NCI-H2227 (cell line): Measurements from ENCODE around the gene SLCO2B1.

Source experiments
- DNase-seq: peaks from one replicate; lab custom pipeline; 2025; ENCODE audit not compliant: unreplicated experiment; lab: John Stamatoyannopoulos, UW

The SLCO2B1 gene

GRCh38 chr11:75193271-75193670 lies 42.4 kb downstream of the SLCO2B1 start:
- DNase-seq = no peak

DNA sequence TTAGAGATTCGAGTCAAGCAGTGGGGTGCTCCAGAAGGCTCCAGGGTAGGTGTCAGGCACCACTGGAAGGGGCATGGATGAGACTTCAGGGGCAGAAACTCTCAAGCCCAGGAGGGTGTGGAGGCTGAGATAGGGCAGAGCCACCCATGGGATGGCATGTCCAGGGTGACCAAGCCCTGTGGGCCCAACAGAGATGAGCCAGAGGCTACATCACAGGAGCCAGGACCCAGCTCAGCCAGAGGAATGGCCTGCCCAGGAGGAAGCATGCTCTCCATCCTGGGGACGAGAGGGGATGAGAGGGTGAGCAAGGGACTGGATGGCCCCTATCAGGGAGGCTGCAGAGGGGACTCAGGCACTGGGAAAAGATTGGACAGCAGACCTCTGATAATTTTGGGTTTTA lies 42.8 kb downstream of the SLCO2B1 start:
- no peak for DNase-seq

DNA sequence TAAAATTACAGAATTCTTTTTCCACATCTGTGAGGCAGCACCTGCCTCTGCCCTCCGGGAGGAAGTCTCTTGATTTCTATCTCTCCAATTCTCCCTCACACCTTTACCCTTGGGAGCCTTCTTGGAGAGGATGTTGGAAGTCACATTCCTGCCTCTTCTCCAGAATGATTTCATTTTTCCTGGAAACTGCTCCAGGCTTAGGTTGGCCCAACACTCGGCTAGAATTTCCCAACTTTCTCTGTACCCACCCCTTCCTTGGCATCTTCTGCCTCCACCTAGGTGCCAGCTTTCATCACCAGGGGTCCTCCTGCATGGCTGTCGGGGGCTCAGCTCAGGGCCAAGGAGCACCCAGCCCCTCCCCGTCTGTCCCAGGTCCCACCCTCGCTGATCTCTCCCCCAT lies 43.2 kb downstream of the SLCO2B1 start:
- no peak for DNase-seq

- DNase-seq = no peak
Observed at GRCh38 chr11:75195167-75195962, 44.5 kb downstream of the SLCO2B1 start.

GRCh38 chr11:75196426-75196825 lies 45.5 kb downstream of the SLCO2B1 start:
- DNase-seq = no peak

DNA sequence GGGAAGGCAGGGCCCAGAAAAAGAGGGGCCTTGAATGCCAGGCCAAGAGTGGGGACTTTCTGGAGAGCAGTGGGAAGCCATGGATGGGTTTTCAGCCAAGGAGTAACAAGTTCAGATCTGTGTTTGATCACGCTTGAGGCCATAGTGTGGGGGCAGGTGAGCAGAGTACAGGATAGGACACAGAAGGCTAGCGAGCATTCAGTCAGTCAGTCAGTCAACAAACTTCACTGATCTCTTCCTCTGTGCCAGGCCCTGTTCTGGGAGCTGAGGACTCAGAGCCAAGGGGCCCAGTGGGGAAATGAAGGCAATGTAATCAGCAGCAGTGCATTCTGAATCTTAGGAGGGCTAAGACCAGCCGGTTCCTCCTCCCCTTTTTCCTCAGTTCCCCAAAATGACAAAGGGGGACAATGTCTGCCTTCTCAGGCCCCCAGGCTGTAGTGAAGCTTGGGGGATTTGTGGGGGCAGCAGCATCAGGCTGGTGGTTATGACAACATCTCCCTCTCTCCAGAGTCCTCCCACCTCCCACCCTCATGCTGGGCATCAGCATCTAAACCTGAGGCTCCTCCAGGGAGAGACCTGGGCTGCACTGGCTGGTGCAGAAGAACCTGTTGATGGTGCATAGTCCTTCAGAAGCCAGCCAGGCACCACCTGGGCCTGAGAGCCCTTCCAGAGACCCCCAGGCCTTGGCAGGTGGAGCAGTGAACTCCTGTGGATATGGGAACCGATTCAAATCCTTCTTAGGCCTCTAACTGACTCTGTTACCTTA lies 46.8 kb downstream of the SLCO2B1 start:
- DNase-seq = no peak

DNA sequence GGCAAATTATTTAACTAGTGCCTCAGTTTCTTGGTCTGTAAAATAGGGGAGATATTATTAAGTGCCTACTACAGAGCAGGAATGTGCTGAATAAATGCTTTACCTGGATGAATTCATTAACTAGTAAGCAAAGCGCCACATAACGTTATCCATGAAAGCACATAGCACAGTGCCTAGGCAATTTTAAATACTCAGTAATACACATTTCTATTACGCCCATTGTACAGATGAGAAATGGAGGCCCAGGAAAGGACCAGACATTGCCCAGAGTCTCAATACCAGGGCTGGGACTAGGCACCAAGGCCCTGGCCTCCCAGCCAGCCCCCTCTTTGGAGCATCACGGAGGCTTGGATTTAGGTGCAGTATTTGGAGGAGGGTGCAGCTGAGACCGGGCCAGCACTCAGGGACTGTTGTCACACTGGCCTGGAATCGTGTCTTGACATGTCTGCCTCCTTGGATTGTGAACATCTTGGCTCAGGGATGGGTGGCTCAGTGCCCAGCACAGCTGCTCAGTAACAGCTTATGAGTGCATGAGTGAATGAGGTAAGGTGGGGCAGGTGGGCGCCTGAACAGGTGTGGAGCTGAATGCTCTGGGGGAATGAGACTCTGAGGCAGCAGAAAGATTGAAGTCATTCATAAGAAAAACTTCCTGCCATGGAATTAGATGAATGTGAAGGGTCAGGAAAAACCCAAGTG lies 47.5 kb downstream of the SLCO2B1 start:
- no peak for DNase-seq

DNA sequence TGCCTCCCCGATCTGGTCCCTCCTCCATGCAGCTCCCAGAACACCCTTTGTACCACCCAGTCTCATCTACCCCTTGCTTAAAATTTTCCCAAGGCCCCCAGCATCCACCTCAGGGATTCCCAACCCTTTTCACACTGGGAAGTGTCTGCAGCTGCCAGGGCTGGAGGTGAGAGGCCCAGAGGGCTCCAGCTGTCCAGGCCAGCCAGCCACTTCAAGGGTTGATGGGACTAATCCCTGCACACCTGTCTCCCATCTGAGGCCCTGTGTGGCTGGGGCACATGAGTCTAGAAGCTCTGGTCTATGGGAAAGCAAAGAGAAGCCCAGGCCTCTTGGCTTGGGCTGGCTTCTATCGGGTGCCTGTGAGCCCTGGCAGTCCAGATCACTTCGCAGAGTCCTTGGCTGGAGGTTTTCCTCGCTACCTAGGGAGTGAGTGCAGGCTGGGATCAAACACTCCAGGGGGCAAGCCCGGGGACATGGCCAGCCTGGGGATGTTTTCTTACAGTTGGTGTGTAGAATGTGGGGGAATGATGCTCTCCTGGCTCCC lies 48.6 kb downstream of the SLCO2B1 start:
- DNase-seq = no peak

GRCh38 chr11:75200051-75200450 lies 49.1 kb downstream of the SLCO2B1 start:
- DNase-seq = no peak

GRCh38 chr11:75200531-75200930 lies 49.6 kb downstream of the SLCO2B1 start:
- DNase-seq = no peak

- no peak for DNase-seq
Observed at GRCh38 chr11:75201771-75202170, 50.9 kb downstream of the SLCO2B1 start.

DNA sequence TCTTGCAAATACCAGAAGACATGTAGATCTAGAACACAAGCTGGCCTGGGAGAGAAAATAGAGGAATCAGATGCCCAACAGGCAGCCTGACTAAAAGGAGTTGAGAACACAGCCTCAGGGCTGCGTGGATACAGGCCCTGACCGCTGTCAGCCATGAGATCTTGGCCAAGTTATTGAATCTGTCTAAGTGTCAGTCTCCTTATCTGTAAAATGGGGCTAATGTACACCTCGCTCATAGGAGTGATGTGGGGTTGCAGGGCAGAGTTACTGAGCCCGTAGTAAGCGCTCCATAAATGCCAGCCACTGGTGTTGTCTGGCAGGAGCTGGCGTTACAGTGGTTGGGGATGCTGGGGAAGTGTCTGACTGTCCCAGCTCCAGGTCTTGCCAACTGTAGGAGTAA lies 51.3 kb downstream of the SLCO2B1 start:
- no peak for DNase-seq

DNA sequence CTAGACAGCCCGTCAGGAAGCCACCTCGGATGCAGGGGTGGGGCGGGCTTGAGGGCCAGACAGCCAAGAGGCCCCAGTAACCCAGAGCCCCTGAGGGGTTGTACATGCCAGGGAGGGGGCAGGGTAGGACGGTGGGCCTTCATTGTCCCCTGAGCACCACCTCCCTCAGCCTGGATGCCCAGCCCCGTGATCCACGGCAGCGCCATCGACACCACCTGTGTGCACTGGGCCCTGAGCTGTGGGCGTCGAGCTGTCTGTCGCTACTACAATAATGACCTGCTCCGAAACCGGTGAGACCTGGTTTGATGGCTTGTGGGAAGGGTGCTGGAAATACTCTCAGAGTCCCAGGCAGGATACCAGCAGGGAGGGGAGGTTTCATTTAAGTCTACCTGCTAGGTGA lies 52.2 kb downstream of the SLCO2B1 start:
- DNase-seq = no peak

- no peak for DNase-seq
Observed at GRCh38 chr11:75203641-75204011, 52.7 kb downstream of the SLCO2B1 start.

DNA sequence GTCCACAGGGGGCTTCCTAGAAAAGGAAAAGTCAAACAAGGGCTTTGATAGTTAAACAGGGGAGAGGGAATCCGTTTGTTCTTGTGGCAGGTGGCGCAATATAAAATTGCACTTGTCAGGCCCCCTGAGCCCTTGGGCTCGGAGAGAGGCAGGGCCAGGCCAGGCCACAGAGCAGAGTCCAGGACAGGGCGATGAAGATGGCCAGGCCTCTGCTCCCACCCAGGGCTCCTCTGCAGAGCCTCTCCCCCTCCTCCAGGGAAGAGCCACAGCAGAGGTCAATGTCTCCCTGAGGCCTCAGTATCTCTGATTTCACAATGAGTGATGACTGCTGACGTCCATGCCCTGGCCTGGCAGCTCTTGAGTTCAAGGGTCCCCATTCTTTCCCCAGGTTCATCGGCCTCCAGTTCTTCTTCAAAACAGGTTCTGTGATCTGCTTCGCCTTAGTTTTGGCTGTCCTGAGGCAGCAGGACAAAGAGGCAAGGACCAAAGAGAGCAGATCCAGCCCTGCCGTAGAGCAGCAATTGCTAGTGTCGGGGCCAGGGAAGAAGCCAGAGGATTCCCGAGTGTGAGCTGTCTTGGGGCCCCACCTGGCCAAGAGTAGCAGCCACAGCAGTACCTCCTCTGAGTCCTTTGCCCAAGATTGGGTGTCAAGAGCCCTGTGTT lies 53.2 kb downstream of the SLCO2B1 start:
- DNase-seq = no peak

DNA sequence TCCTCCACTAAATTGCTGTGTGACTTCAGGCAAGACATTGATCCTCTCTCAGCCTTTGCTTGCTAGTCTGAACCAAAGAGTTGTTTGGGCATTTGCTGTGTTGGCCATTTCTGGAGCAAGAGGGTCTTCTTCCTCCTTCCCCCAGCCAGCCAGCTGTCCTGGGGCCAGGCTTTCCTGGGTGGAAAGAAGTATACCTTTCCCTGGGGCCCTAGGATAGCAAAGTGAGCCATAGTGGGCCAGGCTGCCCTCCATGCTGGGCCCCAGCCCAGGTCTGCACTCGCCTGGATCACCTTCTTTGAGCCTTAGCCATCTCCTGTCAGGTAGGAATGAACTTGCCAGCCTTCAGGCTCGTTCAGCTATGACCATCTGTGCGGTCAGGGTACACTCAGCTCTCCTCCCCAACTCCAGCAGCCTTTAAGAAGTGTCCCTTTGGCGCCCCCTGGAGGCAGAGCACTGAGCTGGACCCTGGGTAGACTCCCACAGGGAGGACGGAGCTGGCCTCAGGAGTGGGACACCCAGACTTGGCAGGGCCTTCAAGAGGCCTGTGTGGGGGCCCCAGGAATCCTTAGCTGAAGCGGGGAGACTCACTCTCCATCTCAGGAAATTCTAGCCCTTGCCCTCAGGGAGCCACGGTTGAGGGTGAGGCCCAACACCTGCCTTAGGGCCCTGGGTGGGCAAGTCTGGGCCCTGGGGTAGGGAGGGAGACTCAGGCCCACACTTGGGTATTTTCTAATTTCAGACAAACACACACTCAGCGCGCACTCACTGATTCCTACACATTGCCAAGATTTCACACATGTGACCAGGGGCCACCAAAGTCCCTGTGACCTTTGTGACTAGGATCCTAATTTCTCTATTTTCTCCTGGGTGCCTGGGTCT lies 54.0 kb downstream of the SLCO2B1 start:
- DNase-seq = peak; percentile 81

- DNase-seq = no peak
Observed at GRCh38 chr11:75205564-75206020, 54.7 kb downstream of the SLCO2B1 start.

GRCh38 chr11:75208446-75208845 lies 57.5 kb downstream of the SLCO2B1 start:
- DNase-seq = no peak

DNA sequence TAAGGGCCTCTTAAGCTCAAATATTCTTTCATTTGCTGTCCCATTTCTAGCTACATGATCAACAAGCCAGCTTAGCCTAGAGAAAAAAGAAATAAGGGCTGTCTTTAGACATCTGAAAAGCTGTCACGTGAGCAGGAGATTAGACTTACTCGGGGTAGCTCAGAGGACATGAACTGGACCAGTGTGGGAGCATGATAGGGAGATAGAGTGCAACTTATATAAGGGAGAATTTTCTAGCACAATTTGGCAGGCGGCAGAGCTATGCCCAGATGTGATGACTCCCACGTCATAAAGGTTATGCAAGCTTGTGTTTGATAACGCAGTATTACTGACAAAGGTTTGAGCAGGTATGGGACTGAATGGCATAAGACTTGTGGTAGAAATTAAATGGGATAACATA lies 61.5 kb downstream of the SLCO2B1 start:
- no peak for DNase-seq

- DNase-seq = peak; percentile 49
Observed at GRCh38 chr11:75214411-75214821, 63.5 kb downstream of the SLCO2B1 start.
